Loucy (cell line): ENCODE data around the gene CENPB.

Source experiments
- CTCF ChIP-seq: fragments of 200-600 bp; sonication (generic); conservative IDR thresholded peaks from 2 replicates; pipeline ENCODE4 v1.5.1; 2014; ENCODE audit warnings: mild to moderate bottlenecking, antibody characterized with exemption, low read length
- EZH2phosphoT487 ChIP-seq: fragments of 200-600 bp; IDR thresholded peaks from 2 replicates; pipeline ENCODE4 v1.6.1; 2018; ENCODE audit warnings: antibody characterized with exemption, mild to moderate bottlenecking, moderate library complexity, borderline replicate concordance

- TF ChIP-seq CTCF (no peak), EZH2phosphoT487 (no peak)
Observed at GRCh38 chr20:3784216-3784853, 2.2 kb downstream of the CENPB start.
